Peyer's patch (tissue), 4 donors: ENCODE data around the gene SPATA9. TPM values are rescaled to one million over a fixed set of nuclear protein-coding genes. Genes with fewer than 3 reads are reported as not detected.
A peak's percentile ranks its signal among the peaks of the same experiment; 100 is the strongest.

Experiments
- DNase-seq, 3 donors: peaks; one replicate each; pipeline ENCODE4 v3.0.0-alpha.2; 2017 to 2019
- H3K27ac ChIP-seq, 4 donors: fragments of 200-600 bp; sonication (generic); one replicate each; pipeline ENCODE4 v1.5.1; 2016 to 2019
- H3K27me3 ChIP-seq, 2 donors: fragments of 200-600 bp; sonication (generic); one replicate each; pipeline ENCODE4 v1.5.1; 2019
- H3K36me3 ChIP-seq, 3 donors: fragments of 200-600 bp; sonication (generic); one replicate each; pipeline ENCODE4 v1.5.1; 2016 to 2019
- H3K4me1 ChIP-seq, 4 donors: fragments of 200-600 bp; sonication (generic); one replicate each; pipeline ENCODE4 v1.5.1; 2016 to 2019
- H3K4me3 ChIP-seq, 4 donors: fragments of 200-600 bp; sonication (generic); 1 replicate in 3 of 4; 2 replicates in 1 of 4; pipeline ENCODE4 v1.5.1; 2016 to 2019; ENCODE audit warnings: mild to moderate bottlenecking in 1 of 4
- H3K9me3 ChIP-seq, 4 donors: fragments of 200-600 bp; sonication (generic); one replicate each; pipeline ENCODE4 v1.5.1; 2016 to 2019; ENCODE audit warnings: mild to moderate bottlenecking in 1 of 4
- POLR2A ChIP-seq, 2 donors: fragments of 450-650 bp; IDR thresholded peaks; one replicate each; pipeline ENCODE4 v1.5.1; 2017; ENCODE audit warnings: antibody characterized with exemption in 2 of 2, mild to moderate bottlenecking in 2 of 2, moderate library complexity in 2 of 2
- total RNA-seq, 4 donors: library from RNA; depleted of rRNA; stranded (reverse); fragments of >200 nt; gene quantifications; one replicate each; pipeline ENCODE4 v1.1.0, GENCODE V29; 2016
- TF ChIP-seq, protein P1 (sequence below), 6 experiments: fragments of 450-650 bp in 4 of 6; fragments of 200-600 bp in 2 of 6; sonication (generic) in 1 of 6; IDR thresholded peaks; one replicate each; pipeline ENCODE4 v1.5.1; 2017 to 2019; ENCODE audit warnings: antibody characterized with exemption in 6 of 6, mild to moderate bottlenecking in 3 of 6, moderate library complexity in 1 of 6

The SPATA9 gene
- total RNA-seq, 4 donors from 2014 or later = not detected

DNA sequence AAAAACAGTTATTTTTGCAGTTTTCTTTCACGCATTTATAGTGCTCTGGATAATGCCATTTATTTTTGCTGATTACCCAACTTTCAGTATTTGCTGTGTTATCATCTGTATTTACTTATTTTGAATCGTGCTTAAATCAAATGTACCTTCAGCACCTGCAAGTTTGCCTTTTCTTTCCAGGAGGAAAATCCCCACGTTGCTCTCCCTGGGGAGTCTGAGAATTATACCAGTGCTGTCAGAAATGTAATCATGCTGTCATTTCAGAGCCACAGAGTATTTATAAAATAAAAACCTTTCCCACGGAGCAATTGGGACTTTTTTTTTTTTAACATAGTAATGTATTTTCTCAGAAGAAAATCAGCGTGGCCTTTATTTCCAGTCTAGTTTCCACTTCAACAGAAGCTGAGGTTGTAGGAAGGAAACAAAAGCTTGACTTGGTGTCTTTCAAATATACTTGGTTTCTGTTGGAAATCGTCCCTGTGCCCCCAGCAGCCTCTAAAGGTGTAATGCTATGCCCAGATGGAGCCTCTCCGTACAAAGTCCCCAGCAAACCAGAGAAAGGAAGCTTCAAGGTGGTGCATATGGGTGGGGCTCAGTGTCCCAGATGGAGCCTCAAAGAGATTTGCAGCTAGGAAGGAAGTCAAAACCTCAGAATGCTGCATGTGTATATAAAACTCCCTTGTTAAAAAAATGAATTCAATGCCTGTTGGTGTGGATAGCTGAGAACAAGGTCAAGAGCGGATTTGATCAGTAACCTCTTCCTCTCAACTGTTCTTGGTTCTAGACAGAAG is 60.8 kb downstream of the SPATA9 start:
- no peak for DNase-seq
- no peak for TF ChIP-seq POLR2A (IDR thresholded peaks at IDR 0.05)
- TF ChIP-seq, protein P1, sequence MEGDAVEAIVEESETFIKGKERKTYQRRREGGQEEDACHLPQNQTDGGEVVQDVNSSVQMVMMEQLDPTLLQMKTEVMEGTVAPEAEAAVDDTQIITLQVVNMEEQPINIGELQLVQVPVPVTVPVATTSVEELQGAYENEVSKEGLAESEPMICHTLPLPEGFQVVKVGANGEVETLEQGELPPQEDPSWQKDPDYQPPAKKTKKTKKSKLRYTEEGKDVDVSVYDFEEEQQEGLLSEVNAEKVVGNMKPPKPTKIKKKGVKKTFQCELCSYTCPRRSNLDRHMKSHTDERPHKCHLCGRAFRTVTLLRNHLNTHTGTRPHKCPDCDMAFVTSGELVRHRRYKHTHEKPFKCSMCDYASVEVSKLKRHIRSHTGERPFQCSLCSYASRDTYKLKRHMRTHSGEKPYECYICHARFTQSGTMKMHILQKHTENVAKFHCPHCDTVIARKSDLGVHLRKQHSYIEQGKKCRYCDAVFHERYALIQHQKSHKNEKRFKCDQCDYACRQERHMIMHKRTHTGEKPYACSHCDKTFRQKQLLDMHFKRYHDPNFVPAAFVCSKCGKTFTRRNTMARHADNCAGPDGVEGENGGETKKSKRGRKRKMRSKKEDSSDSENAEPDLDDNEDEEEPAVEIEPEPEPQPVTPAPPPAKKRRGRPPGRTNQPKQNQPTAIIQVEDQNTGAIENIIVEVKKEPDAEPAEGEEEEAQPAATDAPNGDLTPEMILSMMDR (IDR thresholded peaks at IDR 0.05) = no peak
- Histone ChIP-seq H3K36me3 (no peaks in the 10 kb centered on the region), H3K4me3 (peak overlapping the region in 1 of 4 donors; percentile 68), H3K27ac (no peak overlapping the region), H3K9me3 (no peaks in the 10 kb centered on the region), H3K4me1 (peaks cover 0 to 21% (median 2%) of the 10 kb centered on the region in 4 donors), H3K27me3 (no peaks in the 10 kb centered on the region)

DNA sequence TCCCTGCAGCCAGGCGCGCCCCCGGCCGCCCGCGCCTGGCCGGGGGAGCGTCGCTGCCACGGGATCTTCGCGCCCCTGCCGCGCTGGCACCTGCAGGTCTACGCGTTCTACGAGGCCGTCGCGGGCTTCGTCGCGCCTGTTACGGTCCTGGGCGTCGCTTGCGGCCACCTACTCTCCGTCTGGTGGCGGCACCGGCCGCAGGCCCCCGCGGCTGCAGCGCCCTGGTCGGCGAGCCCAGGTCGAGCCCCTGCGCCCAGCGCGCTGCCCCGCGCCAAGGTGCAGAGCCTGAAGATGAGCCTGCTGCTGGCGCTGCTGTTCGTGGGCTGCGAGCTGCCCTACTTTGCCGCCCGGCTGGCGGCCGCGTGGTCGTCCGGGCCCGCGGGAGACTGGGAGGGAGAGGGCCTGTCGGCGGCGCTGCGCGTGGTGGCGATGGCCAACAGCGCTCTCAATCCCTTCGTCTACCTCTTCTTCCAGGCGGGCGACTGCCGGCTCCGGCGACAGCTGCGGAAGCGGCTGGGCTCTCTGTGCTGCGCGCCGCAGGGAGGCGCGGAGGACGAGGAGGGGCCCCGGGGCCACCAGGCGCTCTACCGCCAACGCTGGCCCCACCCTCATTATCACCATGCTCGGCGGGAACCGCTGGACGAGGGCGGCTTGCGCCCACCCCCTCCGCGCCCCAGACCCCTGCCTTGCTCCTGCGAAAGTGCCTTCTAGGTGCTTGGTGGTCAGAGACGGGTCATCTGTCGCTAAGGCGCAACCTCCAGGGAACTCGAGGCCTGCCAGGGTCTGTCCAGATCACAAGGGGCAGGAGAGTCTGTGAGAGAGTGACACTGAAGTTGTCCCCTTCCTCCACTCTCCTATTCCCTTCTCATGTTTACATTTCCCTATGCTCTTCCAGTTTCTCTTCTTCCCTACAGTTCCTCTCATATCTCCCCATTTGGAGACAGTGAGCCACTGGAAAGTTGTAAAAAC is 61.6 kb downstream of the SPATA9 start:
- peak overlapping the region in 3 of 4 donors; percentile 23 to 67 (median 36) for H3K27ac ChIP-seq
- no peaks in the 10 kb centered on the region for H3K36me3 ChIP-seq
- peak overlapping the region; percentile 51 to 70 (median 62) for H3K4me3 ChIP-seq
- no peaks in the 10 kb centered on the region for H3K27me3 ChIP-seq
- TF ChIP-seq, protein P1 (IDR thresholded peaks at IDR 0.05) = no peak
- TF ChIP-seq POLR2A (IDR thresholded peaks at IDR 0.05) = no peak
- H3K4me1 ChIP-seq = peaks cover 0 to 21% (median 2%) of the 10 kb centered on the region in 4 donors
- no peaks in the 10 kb centered on the region for H3K9me3 ChIP-seq
- peak in 2 of 3 donors; percentile 63 to 66 for DNase-seq

DNA sequence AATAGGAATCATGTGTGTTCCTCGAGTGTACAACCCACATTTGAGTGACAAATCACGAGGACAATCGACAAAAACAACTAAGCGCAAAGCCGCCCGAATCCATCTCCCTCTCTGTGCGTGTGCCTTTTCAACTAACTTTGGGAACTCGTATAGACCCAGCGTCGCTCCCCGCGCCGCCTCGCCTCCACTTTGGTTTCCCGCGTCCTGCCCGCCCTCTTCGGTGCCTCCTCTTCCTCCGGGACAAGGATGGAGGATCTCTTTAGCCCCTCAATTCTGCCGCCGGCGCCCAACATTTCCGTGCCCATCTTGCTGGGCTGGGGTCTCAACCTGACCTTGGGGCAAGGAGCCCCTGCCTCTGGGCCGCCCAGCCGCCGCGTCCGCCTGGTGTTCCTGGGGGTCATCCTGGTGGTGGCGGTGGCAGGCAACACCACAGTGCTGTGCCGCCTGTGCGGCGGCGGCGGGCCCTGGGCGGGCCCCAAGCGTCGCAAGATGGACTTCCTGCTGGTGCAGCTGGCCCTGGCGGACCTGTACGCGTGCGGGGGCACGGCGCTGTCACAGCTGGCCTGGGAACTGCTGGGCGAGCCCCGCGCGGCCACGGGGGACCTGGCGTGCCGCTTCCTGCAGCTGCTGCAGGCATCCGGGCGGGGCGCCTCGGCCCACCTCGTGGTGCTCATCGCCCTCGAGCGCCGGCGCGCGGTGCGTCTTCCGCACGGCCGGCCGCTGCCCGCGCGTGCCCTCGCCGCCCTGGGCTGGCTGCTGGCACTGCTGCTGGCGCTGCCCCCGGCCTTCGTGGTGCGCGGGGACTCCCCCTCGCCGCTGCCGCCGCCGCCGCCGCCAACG is 62.5 kb downstream of the SPATA9 start, which contains the start of gene GPR150:
GPR150 (plus strand) TSS at position 58 of the 840 bp plus-strand sequence; CDS start at position 247, 189 bp downstream.
- Histone ChIP-seq H3K4me3 (peak within 1 kb of the TSS; percentile 51 to 70 (median 62)), H3K4me1 (peaks cover 0 to 21% (median 2%) of the 10 kb centered on the region in 4 donors), H3K27ac (peak within 1 kb of the TSS in 3 of 4 donors; percentile 23 to 67 (median 36)), H3K9me3 (no peaks in the 10 kb centered on the region), H3K27me3 (no peaks in the 10 kb centered on the region), H3K36me3 (no peaks in the 10 kb centered on the region)
- DNase-seq = peak; percentile 48 to 83 (median 69)
- TF ChIP-seq POLR2A (IDR thresholded peaks at IDR 0.05) = no peak
- TF ChIP-seq, protein P1 (IDR thresholded peaks at IDR 0.05) = peak in 2 of 6 experiments; percentile 7 to 19

DNA sequence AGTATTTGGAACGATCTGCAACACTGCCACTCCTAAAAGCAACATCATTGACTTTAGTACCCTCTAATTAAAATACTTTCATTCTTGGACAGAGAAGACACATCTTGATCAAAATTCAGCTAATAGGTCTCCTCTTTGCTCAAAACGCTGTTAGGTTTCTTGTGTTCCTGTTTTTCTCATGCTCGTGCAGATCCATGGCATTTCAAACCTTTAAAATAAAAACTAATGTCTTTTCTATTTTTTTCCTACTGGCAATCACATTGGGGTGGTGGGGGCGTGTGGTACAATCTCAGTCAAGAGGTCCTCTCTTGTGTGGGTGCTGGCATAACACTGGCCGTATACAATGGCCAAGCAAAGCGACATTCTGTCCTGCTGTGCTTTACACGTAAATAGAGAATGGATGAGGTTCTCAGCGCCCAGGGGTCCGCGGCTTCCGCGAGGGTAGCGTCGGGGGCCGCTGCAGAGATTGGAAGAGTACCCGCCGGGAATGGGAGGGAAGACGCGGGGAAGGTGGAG is 63.2 kb downstream of the SPATA9 start:
- H3K27ac ChIP-seq = no peak overlapping the region
- peak overlapping the region; percentile 51 to 70 (median 62) for H3K4me3 ChIP-seq
- no peak for TF ChIP-seq POLR2A (IDR thresholded peaks at IDR 0.05)
- TF ChIP-seq, protein P1 (IDR thresholded peaks at IDR 0.05) = no peak
- no peak for DNase-seq
- no peaks in the 10 kb centered on the region for H3K27me3 ChIP-seq
- no peaks in the 10 kb centered on the region for H3K36me3 ChIP-seq
- no peaks in the 10 kb centered on the region for H3K9me3 ChIP-seq
- H3K4me1 ChIP-seq = peaks cover 0 to 21% (median 2%) of the 10 kb centered on the region in 4 donors
